NCI-H1417 treated with DMSO at 0.1 percent for 48 hours (cell line): Measurements from ENCODE around the gene KCNK13.
"Not testable (repeated sequence)": the region's sequence is repeated elsewhere in the genome, so short reads cannot be mapped to it uniquely, and the experiment has no call there.

ENCODE experiments used
- DNase-seq: peaks from one replicate; lab custom pipeline; 2025; lab: John Stamatoyannopoulos, UW

The KCNK13 gene

GRCh38 chr14:90061685-90062126, at the start of gene KCNK13:
Gene KCNK13 (plus strand): TSS chr14:90061994. CDS start chr14:90062206, 212 bp downstream.
- no peak for DNase-seq

GRCh38 chr14:90017371-90017770, 44.4 kb upstream of the KCNK13 start:
- no peak for DNase-seq

GRCh38 chr14:90019824-90020523, 41.8 kb upstream of the KCNK13 start:
- no peak for DNase-seq

- no peak for DNase-seq
Observed at GRCh38 chr14:90023176-90023896, 38.5 kb upstream of the KCNK13 start.

- no peak for DNase-seq
Observed at GRCh38 chr14:90024910-90025309, 36.9 kb upstream of the KCNK13 start.

- not testable (repeated sequence) for DNase-seq
Observed at GRCh38 chr14:90026608-90027007, 35.2 kb upstream of the KCNK13 start.

GRCh38 chr14:90027842-90028241, 34.0 kb upstream of the KCNK13 start:
- DNase-seq: no peak

GRCh38 chr14:90034156-90034555, 27.6 kb upstream of the KCNK13 start:
- DNase-seq: no peak

- no peak for DNase-seq
Observed at GRCh38 chr14:90034835-90035525, 26.8 kb upstream of the KCNK13 start.

GRCh38 chr14:90039253-90040010, 22.4 kb upstream of the KCNK13 start:
- DNase-seq: no peak

- DNase-seq: no peak
Observed at GRCh38 chr14:90040411-90040810, 21.4 kb upstream of the KCNK13 start.

- no peak for DNase-seq
Observed at GRCh38 chr14:90042496-90043252, 19.1 kb upstream of the KCNK13 start.

GRCh38 chr14:90045616-90046015, 16.2 kb upstream of the KCNK13 start:
- DNase-seq: no peak

- no peak for DNase-seq
Observed at GRCh38 chr14:90049390-90049789, 12.4 kb upstream of the KCNK13 start.

GRCh38 chr14:90050271-90050670, 11.5 kb upstream of the KCNK13 start:
- no peak for DNase-seq

- DNase-seq: no peak
Observed at GRCh38 chr14:90053044-90053443, 8.8 kb upstream of the KCNK13 start.

GRCh38 chr14:90054803-90055202, 7.0 kb upstream of the KCNK13 start:
- no peak for DNase-seq

GRCh38 chr14:90056826-90057225, 5.0 kb upstream of the KCNK13 start:
- no peak for DNase-seq

GRCh38 chr14:90058876-90059458, 2.8 kb upstream of the KCNK13 start:
- no peak for DNase-seq

- peak; percentile 19 for DNase-seq
Observed at GRCh38 chr14:90060312-90060964, 1.4 kb upstream of the KCNK13 start.
